Vagina (tissue), 2 donors: ENCODE measurements around the gene TRIM66.

Source experiments
- POLR2AphosphoS5 ChIP-seq, 2 donors: sonication (generic); formaldehyde crosslinking; IDR thresholded peaks; one replicate each; pipeline ENCODE4 v1.9.0; 2017; ENCODE audit warnings: antibody characterized with exemption in 2 of 2, mild to moderate bottlenecking in 2 of 2, low read depth in 1 of 2; ENCODE audit not compliant: insufficient read depth in 1 of 2
- TF ChIP-seq, protein P1 (sequence below), 3 experiments: fragments of 450-650 bp in 2 of 3; fragments of 200-600 bp in 1 of 3; sonication (generic) in 1 of 3; IDR thresholded peaks; one replicate each; pipeline ENCODE4 v1.5.1; 2017 to 2019; ENCODE audit warnings: antibody characterized with exemption in 3 of 3, mild to moderate bottlenecking in 2 of 3, moderate library complexity in 2 of 3

DNA sequence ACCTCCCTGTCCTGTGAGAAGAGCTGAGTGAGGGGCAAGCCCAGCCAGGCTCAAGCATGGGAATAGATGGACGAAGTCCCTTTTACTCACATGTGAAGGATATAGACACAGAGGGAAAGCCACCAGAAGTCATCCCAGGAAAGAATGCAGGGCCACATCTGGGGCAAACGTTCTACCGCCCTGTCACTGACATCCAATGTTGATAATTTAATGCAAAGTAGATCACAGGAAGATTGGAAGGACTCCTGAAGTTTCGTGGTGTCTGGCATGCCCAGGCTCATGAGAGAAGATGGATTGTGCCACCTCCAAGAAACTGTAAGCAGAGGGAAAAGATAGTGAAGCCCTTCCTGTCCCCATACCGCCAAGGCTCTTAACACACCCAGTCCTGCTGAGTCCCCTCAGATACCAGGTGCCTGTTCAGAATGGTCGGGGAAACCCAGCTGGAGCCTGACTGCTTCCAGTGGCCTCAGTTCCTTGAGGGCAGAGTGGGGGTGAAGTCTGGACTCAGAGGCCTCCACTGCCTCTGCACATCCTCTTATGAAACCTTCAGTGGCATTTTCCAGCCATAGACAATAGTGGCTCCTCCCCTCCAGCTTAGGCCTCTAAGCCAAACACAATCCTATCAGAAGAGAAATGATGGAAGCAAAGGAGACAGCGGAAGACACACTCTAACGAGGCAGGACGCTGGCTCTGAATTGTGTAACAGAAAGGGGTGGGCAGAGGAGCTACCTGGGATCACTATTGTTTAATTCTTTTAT, 80.9 kb downstream of the TRIM66 start:
- TF ChIP-seq, protein P1, sequence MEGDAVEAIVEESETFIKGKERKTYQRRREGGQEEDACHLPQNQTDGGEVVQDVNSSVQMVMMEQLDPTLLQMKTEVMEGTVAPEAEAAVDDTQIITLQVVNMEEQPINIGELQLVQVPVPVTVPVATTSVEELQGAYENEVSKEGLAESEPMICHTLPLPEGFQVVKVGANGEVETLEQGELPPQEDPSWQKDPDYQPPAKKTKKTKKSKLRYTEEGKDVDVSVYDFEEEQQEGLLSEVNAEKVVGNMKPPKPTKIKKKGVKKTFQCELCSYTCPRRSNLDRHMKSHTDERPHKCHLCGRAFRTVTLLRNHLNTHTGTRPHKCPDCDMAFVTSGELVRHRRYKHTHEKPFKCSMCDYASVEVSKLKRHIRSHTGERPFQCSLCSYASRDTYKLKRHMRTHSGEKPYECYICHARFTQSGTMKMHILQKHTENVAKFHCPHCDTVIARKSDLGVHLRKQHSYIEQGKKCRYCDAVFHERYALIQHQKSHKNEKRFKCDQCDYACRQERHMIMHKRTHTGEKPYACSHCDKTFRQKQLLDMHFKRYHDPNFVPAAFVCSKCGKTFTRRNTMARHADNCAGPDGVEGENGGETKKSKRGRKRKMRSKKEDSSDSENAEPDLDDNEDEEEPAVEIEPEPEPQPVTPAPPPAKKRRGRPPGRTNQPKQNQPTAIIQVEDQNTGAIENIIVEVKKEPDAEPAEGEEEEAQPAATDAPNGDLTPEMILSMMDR (IDR thresholded peaks at IDR 0.05): no peak
- no peak for TF ChIP-seq POLR2AphosphoS5 (IDR thresholded peaks at IDR 0.05; ENCODE audit: insufficient read depth in 1 of 2, low read depth in 1 of 2)
